Prostate gland (tissue), 2 donors: ENCODE results near the gene BIRC3.

Experiments
- CTCF ChIP-seq, 4 experiments: fragments of 200-600 bp in 2 of 4; fragments of 450-650 bp in 2 of 4; sonication (generic) in 2 of 4; IDR thresholded peaks; 1 replicate in 3 of 4; 2 replicates in 1 of 4; pipeline ENCODE4 v1.5.1; 2016 to 2019; ENCODE audit warnings: antibody characterized with exemption in 4 of 4, mild to moderate bottlenecking in 2 of 4, moderate library complexity in 2 of 4
- POLR2A ChIP-seq: fragments of 450-650 bp; IDR thresholded peaks from one replicate; pipeline ENCODE4 v1.6.1; 2016; ENCODE audit warnings: antibody characterized with exemption, mild to moderate bottlenecking

- TF ChIP-seq CTCF (IDR thresholded peaks at IDR 0.05) (peak in 3 of 4 experiments; percentile 16 to 26 (median 26)), POLR2A (no peak)
These were observed 50.1 kb downstream of the BIRC3 start for GRCh38 chr11:102367364-102367763.
